Measurements from ENCODE around the gene CCDC157.

GRCh38 chr22:30308093-30308492, 48.7 kb upstream of the CCDC157 start:
- TF ChIP-seq, protein P1, sequence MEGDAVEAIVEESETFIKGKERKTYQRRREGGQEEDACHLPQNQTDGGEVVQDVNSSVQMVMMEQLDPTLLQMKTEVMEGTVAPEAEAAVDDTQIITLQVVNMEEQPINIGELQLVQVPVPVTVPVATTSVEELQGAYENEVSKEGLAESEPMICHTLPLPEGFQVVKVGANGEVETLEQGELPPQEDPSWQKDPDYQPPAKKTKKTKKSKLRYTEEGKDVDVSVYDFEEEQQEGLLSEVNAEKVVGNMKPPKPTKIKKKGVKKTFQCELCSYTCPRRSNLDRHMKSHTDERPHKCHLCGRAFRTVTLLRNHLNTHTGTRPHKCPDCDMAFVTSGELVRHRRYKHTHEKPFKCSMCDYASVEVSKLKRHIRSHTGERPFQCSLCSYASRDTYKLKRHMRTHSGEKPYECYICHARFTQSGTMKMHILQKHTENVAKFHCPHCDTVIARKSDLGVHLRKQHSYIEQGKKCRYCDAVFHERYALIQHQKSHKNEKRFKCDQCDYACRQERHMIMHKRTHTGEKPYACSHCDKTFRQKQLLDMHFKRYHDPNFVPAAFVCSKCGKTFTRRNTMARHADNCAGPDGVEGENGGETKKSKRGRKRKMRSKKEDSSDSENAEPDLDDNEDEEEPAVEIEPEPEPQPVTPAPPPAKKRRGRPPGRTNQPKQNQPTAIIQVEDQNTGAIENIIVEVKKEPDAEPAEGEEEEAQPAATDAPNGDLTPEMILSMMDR (IDR thresholded peaks at IDR 0.05; ENCODE audit: poor library complexity, severe bottlenecking), result no peak
- no peak for TF ChIP-seq POLR2AphosphoS5 (IDR thresholded peaks at IDR 0.05)
- TF ChIP-seq SMC3 (conservative IDR thresholded peaks at IDR 0.05; ENCODE audit: poor library complexity), result no peak
- no peak for TF ChIP-seq TAF1 (IDR thresholded peaks at IDR 0.05; ENCODE audit: low read depth)
- TF ChIP-seq EZH2 (IDR thresholded peaks at IDR 0.05; ENCODE audit: borderline replicate concordance, insufficient read depth, low read length, poor library complexity, severe bottlenecking), result no peak
- no peak for TF ChIP-seq EP300 (conservative IDR thresholded peaks at IDR 0.05; ENCODE audit: poor library complexity, severe bottlenecking)
- TF ChIP-seq, protein P2, sequence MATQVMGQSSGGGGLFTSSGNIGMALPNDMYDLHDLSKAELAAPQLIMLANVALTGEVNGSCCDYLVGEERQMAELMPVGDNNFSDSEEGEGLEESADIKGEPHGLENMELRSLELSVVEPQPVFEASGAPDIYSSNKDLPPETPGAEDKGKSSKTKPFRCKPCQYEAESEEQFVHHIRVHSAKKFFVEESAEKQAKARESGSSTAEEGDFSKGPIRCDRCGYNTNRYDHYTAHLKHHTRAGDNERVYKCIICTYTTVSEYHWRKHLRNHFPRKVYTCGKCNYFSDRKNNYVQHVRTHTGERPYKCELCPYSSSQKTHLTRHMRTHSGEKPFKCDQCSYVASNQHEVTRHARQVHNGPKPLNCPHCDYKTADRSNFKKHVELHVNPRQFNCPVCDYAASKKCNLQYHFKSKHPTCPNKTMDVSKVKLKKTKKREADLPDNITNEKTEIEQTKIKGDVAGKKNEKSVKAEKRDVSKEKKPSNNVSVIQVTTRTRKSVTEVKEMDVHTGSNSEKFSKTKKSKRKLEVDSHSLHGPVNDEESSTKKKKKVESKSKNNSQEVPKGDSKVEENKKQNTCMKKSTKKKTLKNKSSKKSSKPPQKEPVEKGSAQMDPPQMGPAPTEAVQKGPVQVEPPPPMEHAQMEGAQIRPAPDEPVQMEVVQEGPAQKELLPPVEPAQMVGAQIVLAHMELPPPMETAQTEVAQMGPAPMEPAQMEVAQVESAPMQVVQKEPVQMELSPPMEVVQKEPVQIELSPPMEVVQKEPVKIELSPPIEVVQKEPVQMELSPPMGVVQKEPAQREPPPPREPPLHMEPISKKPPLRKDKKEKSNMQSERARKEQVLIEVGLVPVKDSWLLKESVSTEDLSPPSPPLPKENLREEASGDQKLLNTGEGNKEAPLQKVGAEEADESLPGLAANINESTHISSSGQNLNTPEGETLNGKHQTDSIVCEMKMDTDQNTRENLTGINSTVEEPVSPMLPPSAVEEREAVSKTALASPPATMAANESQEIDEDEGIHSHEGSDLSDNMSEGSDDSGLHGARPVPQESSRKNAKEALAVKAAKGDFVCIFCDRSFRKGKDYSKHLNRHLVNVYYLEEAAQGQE (IDR thresholded peaks at IDR 0.05; ENCODE audit: borderline replicate concordance), result no peak
- no peak for TF ChIP-seq RAD21 (conservative IDR thresholded peaks at IDR 0.05)
